HL-60/S4 treated with retinoic acid at 250 ng/mL for 4 days and 3 days (cell line): ENCODE results near the gene OLFML1.
"Not testable (repeated sequence)": the region's sequence is repeated elsewhere in the genome, so short reads cannot be mapped to it uniquely, and the experiment has no call there.

Experiments used
- in situ Hi-C: fragments of 300-500 bp; cut with MboI; formaldehyde crosslinking; loops from 2 replicates; pipeline ENCODE4 v1.7.0; 2022; ENCODE audit warnings: low sequenced_read_pairs

The OLFML1 gene

GRCh38 chr11:7509966-7510365, 24.7 kb downstream of the OLFML1 start:
- in situ Hi-C loops: no loop called here

- in situ Hi-C loops: no loop called here
These were observed 26.1 kb downstream of the OLFML1 start for GRCh38 chr11:7511401-7511800.

- in situ Hi-C loops: no loop called here
These were observed 27.4 kb downstream of the OLFML1 start for GRCh38 chr11:7512525-7513233.

- in situ Hi-C loops: no loop called here
These were observed 28.2 kb downstream of the OLFML1 start, which contains the start of gene PPFIBP2 for GRCh38 chr11:7513234-7514098. Gene PPFIBP2 (plus strand): TSS chr11:7513999. CDS start chr11:7549476, 35,477 bp downstream.

GRCh38 chr11:7514099-7514591, 28.8 kb downstream of the OLFML1 start:
- in situ Hi-C loops: no loop called here

- in situ Hi-C loops: no loop called here
These were observed 30.2 kb downstream of the OLFML1 start for GRCh38 chr11:7515447-7515886.

GRCh38 chr11:7516475-7516874, 31.2 kb downstream of the OLFML1 start:
- in situ Hi-C loops: no loop called here

GRCh38 chr11:7517743-7518142, 32.4 kb downstream of the OLFML1 start:
- in situ Hi-C loops: not testable (repeated sequence)

GRCh38 chr11:7518811-7519562, 33.7 kb downstream of the OLFML1 start:
- in situ Hi-C loops: no loop called here

- in situ Hi-C loops: no loop called here
These were observed 35.0 kb downstream of the OLFML1 start for GRCh38 chr11:7520011-7520942.

GRCh38 chr11:7520981-7521487, 35.7 kb downstream of the OLFML1 start:
- in situ Hi-C loops: no loop called here

- in situ Hi-C loops: no loop called here
These were observed 36.8 kb downstream of the OLFML1 start for GRCh38 chr11:7522121-7522520.

GRCh38 chr11:7522546-7522945, 37.2 kb downstream of the OLFML1 start:
- in situ Hi-C loops: no loop called here

- in situ Hi-C loops: no loop called here
These were observed 38.3 kb downstream of the OLFML1 start for GRCh38 chr11:7523416-7524210.

- in situ Hi-C loops: no loop called here
These were observed 39.3 kb downstream of the OLFML1 start for GRCh38 chr11:7524462-7525235.

GRCh38 chr11:7525424-7525823, 40.1 kb downstream of the OLFML1 start:
- in situ Hi-C loops: no loop called here

- in situ Hi-C loops: no loop called here
These were observed 41.7 kb downstream of the OLFML1 start for GRCh38 chr11:7527029-7527428.

GRCh38 chr11:7528514-7529049, 43.3 kb downstream of the OLFML1 start:
- in situ Hi-C loops: no loop called here
